Measurements from ENCODE around the gene ATXN1. TPM values are rescaled to one million over a fixed set of nuclear protein-coding genes. Genes with fewer than 3 reads are reported as not detected.
A peak's percentile ranks its signal among the peaks of the same experiment; 100 is the strongest.

ATXN1 gene
- total and polyA plus RNA-seq, 2 experiments from 2014 or later: 14.2 to 20.1 TPM

- no peaks in the 10 kb centered on the region for H3K9me2 ChIP-seq (ENCODE audit: insufficient read depth)
Measured at GRCh38 chr6:16570946-16571345, 190.3 kb downstream of the ATXN1 start.

DNA sequence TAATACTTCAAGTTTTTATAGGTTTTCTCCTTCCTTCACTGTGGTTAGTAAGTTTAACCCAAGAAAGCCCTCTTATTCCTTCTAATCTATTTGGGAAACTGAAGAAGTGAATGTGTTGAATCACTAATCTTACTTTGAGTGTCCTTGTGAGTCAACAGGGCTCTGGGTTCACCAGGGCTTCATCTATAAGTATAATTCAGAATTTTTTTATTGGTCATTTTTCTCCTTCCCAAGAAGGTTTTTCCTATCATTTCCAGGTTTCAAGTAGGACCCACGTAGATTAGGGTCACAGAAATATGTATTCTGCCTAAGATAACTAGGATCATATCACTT is 191.1 kb downstream of the ATXN1 start:
- Histone ChIP-seq H3K27ac (no peak overlapping the region), H3K4me2 (ENCODE audit: unreplicated experiment) (no peak overlapping the region), H2AFZ (no peak overlapping the region), H3K36me3 (ENCODE audit: low read depth) (no peaks in the 10 kb centered on the region), H3F3A (ENCODE audit: insufficient read depth) (no peaks in the 10 kb centered on the region), H3K9me3 (ENCODE audit: low read depth) (no peaks in the 10 kb centered on the region), H3K9ac (no peak overlapping the region), H3K79me2 (ENCODE audit: insufficient read depth) (0 out of 2 replicates have a peak, but pooled peaks cover 8% of the 10 kb centered on the region), H3K4me1 (ENCODE audit: insufficient read depth) (no peaks in the 10 kb centered on the region), H3K27me3 (replicated peaks; ENCODE audit: insufficient read depth) (no peaks in the 10 kb centered on the region), H3K9me2 (ENCODE audit: insufficient read depth) (no peaks in the 10 kb centered on the region), H3K4me3 (no peak overlapping the region), H4K20me1 (ENCODE audit: insufficient read depth) (no peaks in the 10 kb centered on the region)
- DNase-seq: no peak
- in situ Hi-C loops (cut with MboI): no loop called here
- TF ChIP-seq EZH2 (IDR thresholded peaks at IDR 0.05; ENCODE audit: insufficient read depth, poor library complexity, severe bottlenecking) (no peak), EZH2phosphoT487 (IDR thresholded peaks at IDR 0.05; ENCODE audit: insufficient read depth, low read depth) (no peak)
- WGBS, 2 experiments (ENCODE audit: low coverage in 1 of 2, low lambda C conversion rate in 2 of 2, missing lambda C conversion rate in 2 of 2): 86 to 93% methylated on average over 1 of the region's 1 CpG

More at GRCh38 chr6:16570946-16571345, 190.3 kb downstream of the ATXN1 start:
- no peak overlapping the region for H3K27ac ChIP-seq
- no peak overlapping the region for H3K4me3 ChIP-seq
- no peaks in the 10 kb centered on the region for H3K36me3 ChIP-seq (ENCODE audit: low read depth)
- TF ChIP-seq EZH2phosphoT487 (IDR thresholded peaks at IDR 0.05; ENCODE audit: insufficient read depth, low read depth): no peak
- no peak for TF ChIP-seq EZH2 (IDR thresholded peaks at IDR 0.05; ENCODE audit: insufficient read depth, poor library complexity, severe bottlenecking)
- H3K4me2 ChIP-seq (ENCODE audit: unreplicated experiment): no peak overlapping the region
- no peak overlapping the region for H2AFZ ChIP-seq
- in situ Hi-C loops (cut with MboI): no loop called here
- H3K27me3 ChIP-seq (replicated peaks; ENCODE audit: insufficient read depth): no peaks in the 10 kb centered on the region
- H3K9ac ChIP-seq: no peak overlapping the region
- H3K79me2 ChIP-seq (ENCODE audit: insufficient read depth): 0 out of 2 replicates have a peak, but pooled peaks cover 8% of the 10 kb centered on the region
- no peaks in the 10 kb centered on the region for H3F3A ChIP-seq (ENCODE audit: insufficient read depth)
- DNase-seq: no peak
- H3K4me1 ChIP-seq (ENCODE audit: insufficient read depth): no peaks in the 10 kb centered on the region
- H4K20me1 ChIP-seq (ENCODE audit: insufficient read depth): no peaks in the 10 kb centered on the region
- WGBS, 2 experiments (ENCODE audit: low coverage in 1 of 2, low lambda C conversion rate in 2 of 2, missing lambda C conversion rate in 2 of 2): 100% methylated on average over 1 of the region's 1 CpG
- H3K9me3 ChIP-seq (ENCODE audit: low read depth): no peaks in the 10 kb centered on the region

DNA sequence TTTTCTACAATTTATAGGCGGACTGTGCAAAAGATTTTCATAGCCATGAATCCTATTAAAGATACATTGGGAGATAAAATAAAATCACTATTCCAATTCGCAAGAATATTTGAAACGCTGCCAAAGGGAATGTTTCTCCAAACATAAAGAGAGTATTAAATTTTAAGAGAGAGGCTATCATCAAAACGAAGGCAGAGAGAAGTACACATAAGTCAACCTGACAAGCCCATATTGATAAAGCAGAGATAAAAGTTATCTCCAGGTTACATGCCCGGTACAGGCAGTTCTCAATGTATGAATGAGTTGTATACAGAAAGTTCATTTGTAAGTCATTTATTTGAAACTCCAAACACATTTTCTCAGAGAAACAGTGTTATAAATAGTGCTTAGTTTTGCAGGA is 193.1 kb downstream of the ATXN1 start:
- H4K20me1 ChIP-seq (ENCODE audit: insufficient read depth): no peaks in the 10 kb centered on the region
- H3K9me2 ChIP-seq (ENCODE audit: insufficient read depth): no peaks in the 10 kb centered on the region
- H3K9me3 ChIP-seq (ENCODE audit: low read depth): no peaks in the 10 kb centered on the region
- H3K4me1 ChIP-seq (ENCODE audit: insufficient read depth): no peaks in the 10 kb centered on the region
- H3F3A ChIP-seq (ENCODE audit: insufficient read depth): 0 out of 2 replicates have a peak, but pooled peaks cover under 1% of the 10 kb centered on the region
- no peak overlapping the region for H3K4me2 ChIP-seq (ENCODE audit: unreplicated experiment)
- DNase-seq: no peak
- H3K27me3 ChIP-seq (replicated peaks; ENCODE audit: insufficient read depth): no peaks in the 10 kb centered on the region
- no peak overlapping the region for H3K27ac ChIP-seq
- WGBS, 2 experiments (ENCODE audit: low coverage in 1 of 2, low lambda C conversion rate in 2 of 2, missing lambda C conversion rate in 2 of 2): 66 to 68% methylated on average over 5 of the region's 5 CpGs
- H3K79me2 ChIP-seq (ENCODE audit: insufficient read depth): no peaks in the 10 kb centered on the region
- no peak overlapping the region for H2AFZ ChIP-seq
- in situ Hi-C loops (cut with MboI): no loop called here
- H3K9ac ChIP-seq: no peak overlapping the region
- H3K4me3 ChIP-seq: no peak overlapping the region
- TF ChIP-seq EZH2phosphoT487 (IDR thresholded peaks at IDR 0.05; ENCODE audit: insufficient read depth, low read depth): no peak
- H3K36me3 ChIP-seq (ENCODE audit: low read depth): no peaks in the 10 kb centered on the region

- Histone ChIP-seq H3K4me1 (ENCODE audit: insufficient read depth) (peaks cover 10% of the 10 kb centered on the region; the same call in 1 of the 2 replicates), H2AFZ (no peak overlapping the region), H3K9me2 (ENCODE audit: insufficient read depth) (no peaks in the 10 kb centered on the region), H3K4me3 (no peak overlapping the region), H3K79me2 (ENCODE audit: insufficient read depth) (no peaks in the 10 kb centered on the region), H4K20me1 (ENCODE audit: insufficient read depth) (no peaks in the 10 kb centered on the region), H3K9ac (no peak overlapping the region), H3K4me2 (ENCODE audit: unreplicated experiment) (no peak overlapping the region), H3K27me3 (replicated peaks; ENCODE audit: insufficient read depth) (no peaks in the 10 kb centered on the region), H3K27ac (no peak overlapping the region), H3F3A (ENCODE audit: insufficient read depth) (peaks cover 9% of the 10 kb centered on the region; the same call in 1 of the 2 replicates), H3K36me3 (ENCODE audit: low read depth) (no peaks in the 10 kb centered on the region), H3K9me3 (ENCODE audit: low read depth) (no peaks in the 10 kb centered on the region)
- no peak for DNase-seq
- TF ChIP-seq EZH2phosphoT487 (IDR thresholded peaks at IDR 0.05; ENCODE audit: insufficient read depth, low read depth) (no peak), EZH2 (IDR thresholded peaks at IDR 0.05; ENCODE audit: insufficient read depth, poor library complexity, severe bottlenecking) (no peak)
- in situ Hi-C loops (cut with MboI): no loop called here
- 100% methylated on average over 1 of the region's 1 CpG for WGBS, 2 experiments (ENCODE audit: low coverage in 1 of 2, low lambda C conversion rate in 2 of 2, missing lambda C conversion rate in 2 of 2)
Measured at GRCh38 chr6:16567071-16567470, 194.2 kb downstream of the ATXN1 start.

DNA sequence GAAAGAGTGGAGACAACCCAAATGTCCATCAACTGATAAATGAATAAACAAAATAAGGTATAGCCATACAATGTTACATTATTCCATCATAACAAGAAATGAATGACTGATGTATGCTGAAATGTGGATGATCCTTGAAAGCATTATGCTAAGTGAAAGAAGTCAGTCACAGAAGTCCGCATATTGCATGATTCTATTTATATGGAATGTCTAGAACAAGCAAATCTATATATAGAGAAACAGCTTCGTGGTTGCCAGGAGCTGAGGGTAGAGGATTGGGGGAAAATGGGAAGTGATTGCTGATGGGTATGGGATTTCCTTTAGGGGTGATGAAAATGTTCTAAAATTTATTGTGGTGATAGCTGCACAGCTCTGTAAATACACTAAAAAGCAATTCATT is 196.8 kb downstream of the ATXN1 start:
- DNase-seq: peak; percentile 19

More for the DNA sequence above, 196.8 kb downstream of the ATXN1 start:
- Histone ChIP-seq H3K9ac (no peak overlapping the region), H3K9me2 (ENCODE audit: insufficient read depth) (no peaks in the 10 kb centered on the region), H3K4me3 (no peak overlapping the region), H2AFZ (no peak overlapping the region), H3K79me2 (ENCODE audit: insufficient read depth) (no peaks in the 10 kb centered on the region), H3K27ac (no peak overlapping the region), H3K27me3 (replicated peaks; ENCODE audit: insufficient read depth) (no peaks in the 10 kb centered on the region), H3K36me3 (ENCODE audit: low read depth) (no peaks in the 10 kb centered on the region), H4K20me1 (ENCODE audit: insufficient read depth) (no peaks in the 10 kb centered on the region), H3F3A (ENCODE audit: insufficient read depth) (peaks cover 19% of the 10 kb centered on the region; the same call in 1 of the 2 replicates), H3K9me3 (ENCODE audit: low read depth) (no peaks in the 10 kb centered on the region), H3K4me1 (ENCODE audit: insufficient read depth) (peaks cover 10% of the 10 kb centered on the region; the same call in 1 of the 2 replicates), H3K4me2 (ENCODE audit: unreplicated experiment) (no peak overlapping the region)
- TF ChIP-seq EZH2 (IDR thresholded peaks at IDR 0.05; ENCODE audit: insufficient read depth, poor library complexity, severe bottlenecking) (no peak), EZH2phosphoT487 (IDR thresholded peaks at IDR 0.05; ENCODE audit: insufficient read depth, low read depth) (no peak)
- in situ Hi-C loops (cut with MboI): no loop called here
- WGBS, 2 experiments (ENCODE audit: low coverage in 1 of 2, low lambda C conversion rate in 2 of 2, missing lambda C conversion rate in 2 of 2): 54 to 57% methylated on average over 2 of the region's 2 CpGs

Measured in GM23248 (cell line).